Effector memory CD4-positive, alpha-beta T cell (primary cell): ENCODE measurements around the gene AP1G2.
"Not testable (repeated sequence)": the region's sequence is repeated elsewhere in the genome, so short reads cannot be mapped to it uniquely, and the experiment has no call there.

Source experiments
- DNase-seq, 3 donors: peaks; one replicate each; pipeline ENCODE4 v3.0.0-alpha.2; 2020
- H3K27ac ChIP-seq: 2 replicates; pipeline ENCODE4 v1.7.0; 2013; ENCODE audit warnings: mild to moderate bottlenecking, low read length, moderate library complexity; ENCODE audit not compliant: insufficient read depth, poor library complexity, severe bottlenecking
- H3K27me3 ChIP-seq: replicated peaks from 2 replicates; pipeline ENCODE4 v1.7.0; 2013; ENCODE audit warnings: mild to moderate bottlenecking, low read length; ENCODE audit not compliant: insufficient read depth, control insufficient read depth, poor library complexity, severe bottlenecking
- H3K36me3 ChIP-seq: 2 replicates; pipeline ENCODE4 v1.7.0; 2013; ENCODE audit warnings: mild to moderate bottlenecking, low read length, moderate library complexity; ENCODE audit not compliant: control insufficient read depth, insufficient read depth
- H3K4me1 ChIP-seq: 2 replicates; pipeline ENCODE4 v1.7.0; 2013; ENCODE audit warnings: low read length, mild to moderate bottlenecking; ENCODE audit not compliant: control insufficient read depth, insufficient read depth, poor library complexity, severe bottlenecking
- H3K4me3 ChIP-seq: 2 replicates; pipeline ENCODE4 v1.7.0; 2013; ENCODE audit warnings: low read length, low read depth, mild to moderate bottlenecking; ENCODE audit not compliant: insufficient read depth, poor library complexity, severe bottlenecking
- H3K9me3 ChIP-seq: 2 replicates; pipeline ENCODE4 v1.7.0; 2013; ENCODE audit warnings: mild to moderate bottlenecking, low read length, moderate library complexity; ENCODE audit not compliant: control insufficient read depth

AP1G2 gene

GRCh38 chr14:23538785-23539184 lies 28.8 kb downstream of the AP1G2 start:
- Histone ChIP-seq H3K27ac (no peak overlapping the region), H3K36me3 (no peaks in the 10 kb centered on the region), H3K4me3 (no peak overlapping the region), H3K4me1 (no peaks in the 10 kb centered on the region), H3K27me3 (no peaks in the 10 kb centered on the region), H3K9me3 (no peaks in the 10 kb centered on the region)
- no peak for DNase-seq

- DNase-seq: no peak
- no peaks in the 10 kb centered on the region for H3K9me3 ChIP-seq
Measured at GRCh38 chr14:23538050-23538718, 29.4 kb downstream of the AP1G2 start.

GRCh38 chr14:23537351-23538049 lies 30.1 kb downstream of the AP1G2 start:
- Histone ChIP-seq H3K27me3 (no peaks in the 10 kb centered on the region), H3K4me3 (no peak overlapping the region), H3K27ac (no peak overlapping the region), H3K36me3 (no peaks in the 10 kb centered on the region), H3K9me3 (no peaks in the 10 kb centered on the region), H3K4me1 (no peaks in the 10 kb centered on the region)
- no peak for DNase-seq

More at GRCh38 chr14:23538050-23538718, 29.4 kb downstream of the AP1G2 start:
- Histone ChIP-seq H3K4me3 (no peak overlapping the region), H3K27ac (no peak overlapping the region), H3K36me3 (no peaks in the 10 kb centered on the region), H3K4me1 (no peaks in the 10 kb centered on the region), H3K27me3 (no peaks in the 10 kb centered on the region)

GRCh38 chr14:23536906-23537305 lies 30.7 kb downstream of the AP1G2 start:
- H3K27me3 ChIP-seq, H3K4me1 ChIP-seq, H3K4me3 ChIP-seq, DNase-seq, H3K36me3 ChIP-seq, H3K9me3 ChIP-seq, H3K27ac ChIP-seq: not testable (repeated sequence)

- Histone ChIP-seq H3K9me3 (no peaks in the 10 kb centered on the region), H3K4me1 (no peaks in the 10 kb centered on the region), H3K36me3 (no peaks in the 10 kb centered on the region), H3K4me3 (no peak overlapping the region), H3K27me3 (no peaks in the 10 kb centered on the region), H3K27ac (no peak overlapping the region)
- DNase-seq: no peak
Measured at GRCh38 chr14:23536494-23536893, 31.1 kb downstream of the AP1G2 start.

- H3K27ac ChIP-seq: no peak overlapping the region
- H3K9me3 ChIP-seq: no peaks in the 10 kb centered on the region
- DNase-seq: no peak
- H3K4me3 ChIP-seq: no peak overlapping the region
- H3K27me3 ChIP-seq: no peaks in the 10 kb centered on the region
- H3K4me1 ChIP-seq: no peaks in the 10 kb centered on the region
- no peaks in the 10 kb centered on the region for H3K36me3 ChIP-seq
Measured at GRCh38 chr14:23535943-23536342, 31.6 kb downstream of the AP1G2 start.

GRCh38 chr14:23533652-23534435 lies 33.7 kb downstream of the AP1G2 start:
- Histone ChIP-seq H3K36me3 (no peaks in the 10 kb centered on the region), H3K4me3 (no peak overlapping the region)
- no peak for DNase-seq

GRCh38 chr14:23532658-23533057 lies 34.9 kb downstream of the AP1G2 start:
- Histone ChIP-seq H3K4me1 (no peaks in the 10 kb centered on the region), H3K9me3 (no peaks in the 10 kb centered on the region), H3K36me3 (no peaks in the 10 kb centered on the region), H3K27ac (no peak overlapping the region), H3K4me3 (no peak overlapping the region), H3K27me3 (no peaks in the 10 kb centered on the region)
- DNase-seq: no peak

More at GRCh38 chr14:23533652-23534435, 33.7 kb downstream of the AP1G2 start:
- no peak overlapping the region for H3K27ac ChIP-seq
- no peaks in the 10 kb centered on the region for H3K4me1 ChIP-seq
- no peaks in the 10 kb centered on the region for H3K9me3 ChIP-seq
- no peaks in the 10 kb centered on the region for H3K27me3 ChIP-seq

- Histone ChIP-seq H3K4me3 (no peak overlapping the region), H3K36me3 (no peaks in the 10 kb centered on the region), H3K4me1 (no peaks in the 10 kb centered on the region), H3K27me3 (no peaks in the 10 kb centered on the region), H3K9me3 (no peaks in the 10 kb centered on the region), H3K27ac (no peak overlapping the region)
- no peak for DNase-seq
Measured at GRCh38 chr14:23531391-23531790, 36.2 kb downstream of the AP1G2 start.
